Activated CD8-positive, alpha-beta memory T cell treated with anti-CD3 and anti-CD28 coated beads, Interleukin-2, amount 10 ng/mL, durations not matched to agents 7 days and 5 days (primary cell): Measurements from ENCODE around the gene LRP11. TPM values are rescaled to one million over a fixed set of nuclear protein-coding genes. Genes with fewer than 3 reads are reported as not detected.
A peak's percentile ranks its signal among the peaks of the same experiment; 100 is the strongest.
"Not testable (repeated sequence)": the region's sequence is repeated elsewhere in the genome, so short reads cannot be mapped to it uniquely, and the experiment has no call there.

Experiments
- ATAC-seq: fragments of 150-1000 bp; cut with Tn5 transposase; one replicate; pipeline ENCODE4 v1.10.0; 2021; ENCODE audit warnings: moderate library complexity
- CTCF ChIA-PET: fragments of 350-600 bp; sonication (Branson Sonifier 250); formaldehyde crosslinking; loops from one replicate; lab custom pipeline; 2021; ENCODE audit warnings: antibody characterized with exemption; lab: Charles Lee
- DNase-seq: peaks from one replicate; pipeline ENCODE4 v3.0.0-alpha.2; 2020
- H3K27ac Mint-ChIP-seq: one replicate; pipeline ENCODE4 v1.8.0; 2021; ENCODE audit warnings: mild to moderate bottlenecking, mixed read lengths
- H3K27me3 Mint-ChIP-seq: one replicate; pipeline ENCODE4 v1.8.0; 2021; ENCODE audit warnings: mixed read lengths
- H3K36me3 Mint-ChIP-seq: one replicate; pipeline ENCODE4 v1.8.0; 2021; ENCODE audit warnings: mild to moderate bottlenecking, mixed read lengths
- H3K4me1 Mint-ChIP-seq: one replicate; pipeline ENCODE4 v1.8.0; 2021; ENCODE audit warnings: mixed read lengths
- H3K4me3 Mint-ChIP-seq: one replicate; pipeline ENCODE4 v1.8.0; 2021; ENCODE audit warnings: mild to moderate bottlenecking, moderate library complexity, mixed read lengths
- H3K9me3 Mint-ChIP-seq: one replicate; pipeline ENCODE4 v1.8.0; 2022; ENCODE audit warnings: low read depth, mixed read lengths
- total RNA-seq, 2 experiments: library from RNA; stranded (reverse); gene quantifications; one replicate each; pipeline ENCODE4 v1.2.3, GENCODE V29; 2021

The LRP11 gene
- total RNA-seq, 2 experiments from 2014 or later: 2.9 to 3.1 TPM

GRCh38 chr6:149845549-149845948 lies 18.6 kb downstream of the LRP11 start:
- peaks cover 25% of the 10 kb centered on the region for H3K27me3 Mint-ChIP-seq
- H3K9me3 Mint-ChIP-seq: no peaks in the 10 kb centered on the region
- CTCF ChIA-PET: interaction anchor here (0.9 to 1.7 kb wide), 3 partner anchors 9 to 20 kb away, joined by 3 to 4 read pairs (median 4); no protein-coding TSS in a partner anchor
- no peak for ATAC-seq
- peaks cover 11% of the 10 kb centered on the region for H3K4me1 Mint-ChIP-seq
- H3K27ac Mint-ChIP-seq: no peak overlapping the region
- no peak overlapping the region for H3K4me3 Mint-ChIP-seq
- DNase-seq: no peak
- no peaks in the 10 kb centered on the region for H3K36me3 Mint-ChIP-seq

GRCh38 chr6:149844480-149844879 lies 19.7 kb downstream of the LRP11 start:
- H3K4me1 Mint-ChIP-seq: peaks cover 11% of the 10 kb centered on the region
- CTCF ChIA-PET: interaction anchor here (0.9 to 1.7 kb wide), 2 partner anchors 10 to 21 kb away, joined by 3 to 4 read pairs; no protein-coding TSS in a partner anchor
- no peak for DNase-seq
- no peak overlapping the region for H3K27ac Mint-ChIP-seq
- no peaks in the 10 kb centered on the region for H3K9me3 Mint-ChIP-seq
- peaks cover 20% of the 10 kb centered on the region for H3K27me3 Mint-ChIP-seq
- no peaks in the 10 kb centered on the region for H3K36me3 Mint-ChIP-seq
- no peak overlapping the region for H3K4me3 Mint-ChIP-seq
- ATAC-seq: no peak

GRCh38 chr6:149844036-149844435 lies 20.1 kb downstream of the LRP11 start:
- H3K4me1 Mint-ChIP-seq: peaks cover 11% of the 10 kb centered on the region
- not testable (repeated sequence) for DNase-seq, H3K4me3 Mint-ChIP-seq, ATAC-seq, H3K36me3 Mint-ChIP-seq, H3K9me3 Mint-ChIP-seq, H3K27ac Mint-ChIP-seq
- H3K27me3 Mint-ChIP-seq: peaks cover 18% of the 10 kb centered on the region
- CTCF ChIA-PET: interaction anchor here (1.7 kb wide), 1 partner anchor 21 kb away, joined by 4 read pairs; no protein-coding TSS in a partner anchor

GRCh38 chr6:149843051-149843633 lies 21.0 kb downstream of the LRP11 start:
- H3K27me3 Mint-ChIP-seq: peaks cover 22% of the 10 kb centered on the region
- ATAC-seq: no peak

GRCh38 chr6:149842331-149842730 lies 21.8 kb downstream of the LRP11 start:
- DNase-seq (no peak), ATAC-seq (no peak)
- Mint-ChIP-seq H3K27me3 (peaks cover 22% of the 10 kb centered on the region), H3K9me3 (no peaks in the 10 kb centered on the region), H3K27ac (no peak overlapping the region), H3K4me1 (peaks cover 2% of the 10 kb centered on the region), H3K4me3 (no peak overlapping the region), H3K36me3 (no peaks in the 10 kb centered on the region)
- CTCF ChIA-PET: interaction anchor here (1.5 kb wide), 1 partner anchor 18 kb away, joined by 3 read pairs; no protein-coding TSS in a partner anchor

More at GRCh38 chr6:149843051-149843633, 21.0 kb downstream of the LRP11 start:
- no peaks in the 10 kb centered on the region for H3K36me3 Mint-ChIP-seq
- DNase-seq: no peak
- H3K4me3 Mint-ChIP-seq: no peak overlapping the region
- no peaks in the 10 kb centered on the region for H3K9me3 Mint-ChIP-seq
- H3K4me1 Mint-ChIP-seq: peaks cover 10% of the 10 kb centered on the region
- CTCF ChIA-PET: interaction anchor here (1.5 kb wide), 1 partner anchor 17 kb away, joined by 3 read pairs; no protein-coding TSS in a partner anchor
- H3K27ac Mint-ChIP-seq: no peak overlapping the region

GRCh38 chr6:149840345-149841075 lies 23.6 kb downstream of the LRP11 start:
- peak; percentile 80 for ATAC-seq
- Mint-ChIP-seq H3K27ac (no peak overlapping the region), H3K4me1 (no peaks in the 10 kb centered on the region), H3K27me3 (peaks cover 19% of the 10 kb centered on the region), H3K9me3 (no peaks in the 10 kb centered on the region), H3K4me3 (no peak overlapping the region), H3K36me3 (no peaks in the 10 kb centered on the region)
- CTCF ChIA-PET: interaction anchor here (0.6 to 1.9 kb wide), 13 partner anchors 13 to 89 kb away, joined by 3 to 15 read pairs (median 3); no protein-coding TSS in a partner anchor
- peak; percentile 70 for DNase-seq

GRCh38 chr6:149834513-149835481 lies 29.4 kb downstream of the LRP11 start:
- H3K9me3 Mint-ChIP-seq: no peaks in the 10 kb centered on the region
- no peaks in the 10 kb centered on the region for H3K36me3 Mint-ChIP-seq
- peaks cover 13% of the 10 kb centered on the region for H3K27me3 Mint-ChIP-seq
- H3K4me3 Mint-ChIP-seq: no peak overlapping the region
- DNase-seq: peak; percentile 79
- ATAC-seq: peak; percentile 47
- H3K27ac Mint-ChIP-seq: no peak overlapping the region
- CTCF ChIA-PET: interaction anchor here (0.6 to 2.6 kb wide), 18 partner anchors 10 to 182 kb away, joined by 3 to 13 read pairs (median 4); no protein-coding TSS in a partner anchor
- peaks cover 2% of the 10 kb centered on the region for H3K4me1 Mint-ChIP-seq

- no peak for DNase-seq
- H3K9me3 Mint-ChIP-seq: no peaks in the 10 kb centered on the region
- CTCF ChIA-PET: interaction anchor here (0.6 to 2.6 kb wide), 7 partner anchors 9 to 183 kb away, joined by 3 to 13 read pairs (median 5); no protein-coding TSS in a partner anchor
- no peaks in the 10 kb centered on the region for H3K36me3 Mint-ChIP-seq
- no peak for ATAC-seq
- H3K4me3 Mint-ChIP-seq: no peak overlapping the region
- H3K27me3 Mint-ChIP-seq: peaks cover 7% of the 10 kb centered on the region
- H3K4me1 Mint-ChIP-seq: peaks cover 2% of the 10 kb centered on the region
- no peak overlapping the region for H3K27ac Mint-ChIP-seq
Measured at GRCh38 chr6:149833651-149834050, 30.5 kb downstream of the LRP11 start.

GRCh38 chr6:149831308-149831820 lies 32.8 kb downstream of the LRP11 start:
- Mint-ChIP-seq H3K27ac (no peak overlapping the region), H3K4me1 (peaks cover 2% of the 10 kb centered on the region), H3K9me3 (no peaks in the 10 kb centered on the region), H3K27me3 (peaks cover 3% of the 10 kb centered on the region), H3K36me3 (no peaks in the 10 kb centered on the region), H3K4me3 (no peak overlapping the region)
- no peak for ATAC-seq
- DNase-seq: no peak
- CTCF ChIA-PET: interaction anchor here (0.6 to 1.4 kb wide), 2 partner anchors 87 to 185 kb away, joined by 3 to 5 read pairs; no protein-coding TSS in a partner anchor

GRCh38 chr6:149830731-149831307 lies 33.3 kb downstream of the LRP11 start:
- Mint-ChIP-seq H3K27ac (no peak overlapping the region), H3K36me3 (no peaks in the 10 kb centered on the region), H3K4me3 (no peak overlapping the region), H3K9me3 (no peaks in the 10 kb centered on the region), H3K4me1 (peaks cover 2% of the 10 kb centered on the region), H3K27me3 (peaks cover 3% of the 10 kb centered on the region)
- ATAC-seq (no peak), DNase-seq (no peak)
- CTCF ChIA-PET: no interaction called here

- peaks cover 10% of the 10 kb centered on the region for H3K27me3 Mint-ChIP-seq
- no peaks in the 10 kb centered on the region for H3K9me3 Mint-ChIP-seq
- no peaks in the 10 kb centered on the region for H3K36me3 Mint-ChIP-seq
- CTCF ChIA-PET: interaction anchor here (1.0 to 1.3 kb wide), 3 partner anchors 9 to 15 kb away, joined by 3 to 4 read pairs (median 3); no protein-coding TSS in a partner anchor
- no peak overlapping the region for H3K27ac Mint-ChIP-seq
- ATAC-seq (no peak), DNase-seq (no peak)
- no peaks in the 10 kb centered on the region for H3K4me1 Mint-ChIP-seq
- no peak overlapping the region for H3K4me3 Mint-ChIP-seq
Measured at GRCh38 chr6:149825292-149825691, 38.9 kb downstream of the LRP11 start.

- Mint-ChIP-seq H3K27me3 (peaks cover 10% of the 10 kb centered on the region), H3K4me1 (no peaks in the 10 kb centered on the region), H3K4me3 (no peak overlapping the region), H3K9me3 (no peaks in the 10 kb centered on the region), H3K27ac (no peak overlapping the region), H3K36me3 (no peaks in the 10 kb centered on the region)
- CTCF ChIA-PET: interaction anchor here (1.2 to 2.8 kb wide), 2 partner anchors 13 to 102 kb away, joined by 3 to 8 read pairs; no protein-coding TSS in a partner anchor
- no peak for DNase-seq
- ATAC-seq: no peak
Measured at GRCh38 chr6:149823013-149823412, 41.1 kb downstream of the LRP11 start.
